Ovary (tissue), 3 donors: ENCODE measurements around the gene FKBP6.

Source experiments
- EP300 ChIP-seq: sonication (generic); formaldehyde crosslinking; IDR thresholded peaks from one replicate; pipeline ENCODE4 v1.6.1; 2017; ENCODE audit warnings: antibody characterized with exemption
- TF ChIP-seq, protein P1 (sequence below), 3 donors: fragments of 450-650 bp in 2 of 3; fragments of 200-600 bp in 1 of 3; IDR thresholded peaks; one replicate each; pipeline versions ENCODE4 v1.5.1 to v1.8.0; 2016 to 2022; ENCODE audit warnings: antibody characterized with exemption in 3 of 3, mild to moderate bottlenecking in 1 of 3
- donor health status: DM: no; HTN: no; CAD: no.

DNA sequence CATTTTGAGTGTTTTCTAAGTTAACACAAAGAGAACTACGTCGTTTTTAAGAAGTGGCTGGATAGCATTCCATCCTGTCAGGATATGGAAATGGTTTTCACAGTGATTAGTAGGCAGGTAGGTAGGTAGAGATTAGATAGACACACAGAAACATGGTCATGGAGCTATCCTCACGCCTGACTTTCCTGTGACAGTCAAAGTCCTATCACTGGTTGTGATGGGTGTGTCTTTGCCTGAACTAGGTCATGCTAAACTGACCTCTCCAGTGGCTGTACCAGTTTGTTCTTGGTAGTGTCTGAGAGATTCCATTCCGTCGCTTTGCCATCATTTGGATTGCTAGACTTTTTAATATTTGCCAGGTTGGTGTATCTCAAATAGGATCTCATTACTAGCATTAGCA, 28.2 kb downstream of the FKBP6 start:
- TF ChIP-seq, protein P1, sequence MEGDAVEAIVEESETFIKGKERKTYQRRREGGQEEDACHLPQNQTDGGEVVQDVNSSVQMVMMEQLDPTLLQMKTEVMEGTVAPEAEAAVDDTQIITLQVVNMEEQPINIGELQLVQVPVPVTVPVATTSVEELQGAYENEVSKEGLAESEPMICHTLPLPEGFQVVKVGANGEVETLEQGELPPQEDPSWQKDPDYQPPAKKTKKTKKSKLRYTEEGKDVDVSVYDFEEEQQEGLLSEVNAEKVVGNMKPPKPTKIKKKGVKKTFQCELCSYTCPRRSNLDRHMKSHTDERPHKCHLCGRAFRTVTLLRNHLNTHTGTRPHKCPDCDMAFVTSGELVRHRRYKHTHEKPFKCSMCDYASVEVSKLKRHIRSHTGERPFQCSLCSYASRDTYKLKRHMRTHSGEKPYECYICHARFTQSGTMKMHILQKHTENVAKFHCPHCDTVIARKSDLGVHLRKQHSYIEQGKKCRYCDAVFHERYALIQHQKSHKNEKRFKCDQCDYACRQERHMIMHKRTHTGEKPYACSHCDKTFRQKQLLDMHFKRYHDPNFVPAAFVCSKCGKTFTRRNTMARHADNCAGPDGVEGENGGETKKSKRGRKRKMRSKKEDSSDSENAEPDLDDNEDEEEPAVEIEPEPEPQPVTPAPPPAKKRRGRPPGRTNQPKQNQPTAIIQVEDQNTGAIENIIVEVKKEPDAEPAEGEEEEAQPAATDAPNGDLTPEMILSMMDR (IDR thresholded peaks at IDR 0.05) = no peak
- no peak for TF ChIP-seq EP300
